Muscle layer of duodenum (tissue), 2 donors: ENCODE data around the gene TTBK2.

Source experiments
- H3K27ac ChIP-seq: one replicate; pipeline ENCODE4 v1.7.0; 2013; ENCODE audit warnings: mild to moderate bottlenecking, low read length
- H3K27me3 ChIP-seq: one replicate; pipeline ENCODE4 v1.7.0; 2013; ENCODE audit warnings: low read depth, mild to moderate bottlenecking, control low read depth, low read length
- H3K36me3 ChIP-seq, 2 donors: one replicate each; pipeline ENCODE4 v1.7.0; 2013; ENCODE audit warnings: low read length in 2 of 2, control low read depth in 1 of 2, mild to moderate bottlenecking in 1 of 2; ENCODE audit not compliant: insufficient read depth in 2 of 2, control insufficient read depth in 1 of 2
- H3K4me1 ChIP-seq, 2 donors: one replicate each; pipeline ENCODE4 v1.7.0; 2013; ENCODE audit warnings: low read length in 2 of 2, mild to moderate bottlenecking in 2 of 2, control low read depth in 1 of 2, moderate library complexity in 1 of 2; ENCODE audit not compliant: insufficient read depth in 2 of 2, control insufficient read depth in 1 of 2
- H3K4me3 ChIP-seq, 2 donors: one replicate each; pipeline ENCODE4 v1.7.0; 2013; ENCODE audit warnings: low read length in 2 of 2, low read depth in 1 of 2, mild to moderate bottlenecking in 1 of 2
- H3K9me3 ChIP-seq, 2 donors: one replicate each; pipeline ENCODE4 v1.7.0; 2013; ENCODE audit warnings: low read length in 2 of 2, control low read depth in 1 of 2, mild to moderate bottlenecking in 1 of 2; ENCODE audit not compliant: control insufficient read depth in 1 of 2
- donor health status: healthy.

Gene TTBK2

GRCh38 chr15:42692536-42692935 is 228.0 kb downstream of the TTBK2 start:
- Histone ChIP-seq H3K36me3 (peaks cover 71 to 93% of the 10 kb centered on the region in 2 donors), H3K27ac (no peak overlapping the region), H3K9me3 (no peaks in the 10 kb centered on the region), H3K27me3 (no peaks in the 10 kb centered on the region), H3K4me1 (peaks cover 0 to 5% of the 10 kb centered on the region in 2 donors), H3K4me3 (no peak overlapping the region)

DNA sequence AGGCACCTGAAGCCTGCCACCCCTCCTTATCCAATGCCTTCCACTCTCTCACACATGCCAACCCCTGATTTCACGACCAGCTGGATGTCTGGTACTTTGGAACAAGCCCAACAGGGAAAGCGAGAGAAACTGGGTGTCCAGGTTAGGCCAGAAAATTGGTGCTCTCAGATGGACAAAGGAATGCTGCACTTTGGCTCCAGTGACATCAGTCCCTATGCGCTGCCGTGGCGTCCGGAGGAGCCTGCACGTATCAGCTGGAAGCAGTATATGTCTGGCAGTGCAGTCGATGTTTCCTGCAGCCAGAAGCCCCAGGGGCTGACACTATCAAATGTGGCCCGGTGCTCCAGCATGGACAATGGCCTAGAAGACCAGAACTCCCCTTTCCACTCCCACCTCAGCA is 228.8 kb downstream of the TTBK2 start:
- Histone ChIP-seq H3K4me3 (no peak overlapping the region), H3K4me1 (peaks cover 0 to 5% of the 10 kb centered on the region in 2 donors), H3K9me3 (no peaks in the 10 kb centered on the region), H3K27ac (no peak overlapping the region), H3K36me3 (peaks cover 70 to 94% of the 10 kb centered on the region in 2 donors), H3K27me3 (no peaks in the 10 kb centered on the region)

DNA sequence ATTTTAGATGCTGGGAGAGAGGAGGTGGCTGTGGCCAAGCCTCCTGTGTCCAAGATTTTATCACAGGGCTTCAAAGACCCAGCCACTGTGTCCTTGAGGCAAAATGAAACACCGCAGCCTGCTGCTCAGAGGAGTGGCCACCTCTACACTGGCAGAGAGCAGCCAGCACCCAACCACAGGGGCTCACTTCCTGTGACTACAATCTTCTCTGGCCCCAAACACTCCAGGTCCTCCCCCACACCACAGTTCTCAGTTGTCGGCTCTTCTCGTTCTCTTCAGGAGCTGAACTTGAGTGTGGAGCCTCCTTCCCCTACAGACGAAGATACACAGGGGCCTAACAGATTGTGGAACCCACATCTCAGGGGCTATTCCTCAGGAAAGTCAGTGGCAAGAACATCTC is 229.3 kb downstream of the TTBK2 start:
- peaks cover 70 to 94% of the 10 kb centered on the region in 2 donors for H3K36me3 ChIP-seq

More for the DNA sequence above, 229.3 kb downstream of the TTBK2 start:
- H3K4me1 ChIP-seq, result peaks cover 0 to 5% of the 10 kb centered on the region in 2 donors
- H3K4me3 ChIP-seq, result no peak overlapping the region
- no peaks in the 10 kb centered on the region for H3K27me3 ChIP-seq
- no peaks in the 10 kb centered on the region for H3K9me3 ChIP-seq
- H3K27ac ChIP-seq, result no peak overlapping the region
